ENCODE data around the gene PDE4C. TPM values are rescaled to one million over a fixed set of nuclear protein-coding genes. Genes with fewer than 3 reads are reported as not detected.

PDE4C gene
- total and polyA plus RNA-seq, 9 of the 15 experiments (the other 6 are each of a cell fraction or from before 2014, with no cell fraction given): 0.04 to 0.91 (median 0.20) TPM; not detected in 1

DNA sequence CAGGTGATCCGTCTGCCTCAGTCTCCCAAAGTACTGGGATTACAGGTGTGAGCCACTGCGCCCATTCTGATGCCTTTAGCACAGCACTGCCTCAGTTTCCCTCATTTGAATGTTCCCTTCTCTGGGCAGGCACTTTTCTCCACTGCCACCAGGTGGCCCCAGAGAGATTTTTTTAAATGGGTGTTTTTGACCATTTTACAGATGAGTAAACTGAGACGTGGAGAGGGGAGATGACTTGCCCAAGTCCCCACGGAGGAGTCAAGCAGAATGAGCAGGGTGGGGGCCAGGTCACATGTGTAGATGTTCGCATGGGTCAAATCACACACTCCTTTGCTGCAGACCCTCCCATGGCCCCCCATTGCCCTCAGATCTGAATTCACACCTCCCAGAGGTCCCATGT lies 3.2 kb upstream of the PDE4C start (continued):
- TF ChIP-seq, protein P1, sequence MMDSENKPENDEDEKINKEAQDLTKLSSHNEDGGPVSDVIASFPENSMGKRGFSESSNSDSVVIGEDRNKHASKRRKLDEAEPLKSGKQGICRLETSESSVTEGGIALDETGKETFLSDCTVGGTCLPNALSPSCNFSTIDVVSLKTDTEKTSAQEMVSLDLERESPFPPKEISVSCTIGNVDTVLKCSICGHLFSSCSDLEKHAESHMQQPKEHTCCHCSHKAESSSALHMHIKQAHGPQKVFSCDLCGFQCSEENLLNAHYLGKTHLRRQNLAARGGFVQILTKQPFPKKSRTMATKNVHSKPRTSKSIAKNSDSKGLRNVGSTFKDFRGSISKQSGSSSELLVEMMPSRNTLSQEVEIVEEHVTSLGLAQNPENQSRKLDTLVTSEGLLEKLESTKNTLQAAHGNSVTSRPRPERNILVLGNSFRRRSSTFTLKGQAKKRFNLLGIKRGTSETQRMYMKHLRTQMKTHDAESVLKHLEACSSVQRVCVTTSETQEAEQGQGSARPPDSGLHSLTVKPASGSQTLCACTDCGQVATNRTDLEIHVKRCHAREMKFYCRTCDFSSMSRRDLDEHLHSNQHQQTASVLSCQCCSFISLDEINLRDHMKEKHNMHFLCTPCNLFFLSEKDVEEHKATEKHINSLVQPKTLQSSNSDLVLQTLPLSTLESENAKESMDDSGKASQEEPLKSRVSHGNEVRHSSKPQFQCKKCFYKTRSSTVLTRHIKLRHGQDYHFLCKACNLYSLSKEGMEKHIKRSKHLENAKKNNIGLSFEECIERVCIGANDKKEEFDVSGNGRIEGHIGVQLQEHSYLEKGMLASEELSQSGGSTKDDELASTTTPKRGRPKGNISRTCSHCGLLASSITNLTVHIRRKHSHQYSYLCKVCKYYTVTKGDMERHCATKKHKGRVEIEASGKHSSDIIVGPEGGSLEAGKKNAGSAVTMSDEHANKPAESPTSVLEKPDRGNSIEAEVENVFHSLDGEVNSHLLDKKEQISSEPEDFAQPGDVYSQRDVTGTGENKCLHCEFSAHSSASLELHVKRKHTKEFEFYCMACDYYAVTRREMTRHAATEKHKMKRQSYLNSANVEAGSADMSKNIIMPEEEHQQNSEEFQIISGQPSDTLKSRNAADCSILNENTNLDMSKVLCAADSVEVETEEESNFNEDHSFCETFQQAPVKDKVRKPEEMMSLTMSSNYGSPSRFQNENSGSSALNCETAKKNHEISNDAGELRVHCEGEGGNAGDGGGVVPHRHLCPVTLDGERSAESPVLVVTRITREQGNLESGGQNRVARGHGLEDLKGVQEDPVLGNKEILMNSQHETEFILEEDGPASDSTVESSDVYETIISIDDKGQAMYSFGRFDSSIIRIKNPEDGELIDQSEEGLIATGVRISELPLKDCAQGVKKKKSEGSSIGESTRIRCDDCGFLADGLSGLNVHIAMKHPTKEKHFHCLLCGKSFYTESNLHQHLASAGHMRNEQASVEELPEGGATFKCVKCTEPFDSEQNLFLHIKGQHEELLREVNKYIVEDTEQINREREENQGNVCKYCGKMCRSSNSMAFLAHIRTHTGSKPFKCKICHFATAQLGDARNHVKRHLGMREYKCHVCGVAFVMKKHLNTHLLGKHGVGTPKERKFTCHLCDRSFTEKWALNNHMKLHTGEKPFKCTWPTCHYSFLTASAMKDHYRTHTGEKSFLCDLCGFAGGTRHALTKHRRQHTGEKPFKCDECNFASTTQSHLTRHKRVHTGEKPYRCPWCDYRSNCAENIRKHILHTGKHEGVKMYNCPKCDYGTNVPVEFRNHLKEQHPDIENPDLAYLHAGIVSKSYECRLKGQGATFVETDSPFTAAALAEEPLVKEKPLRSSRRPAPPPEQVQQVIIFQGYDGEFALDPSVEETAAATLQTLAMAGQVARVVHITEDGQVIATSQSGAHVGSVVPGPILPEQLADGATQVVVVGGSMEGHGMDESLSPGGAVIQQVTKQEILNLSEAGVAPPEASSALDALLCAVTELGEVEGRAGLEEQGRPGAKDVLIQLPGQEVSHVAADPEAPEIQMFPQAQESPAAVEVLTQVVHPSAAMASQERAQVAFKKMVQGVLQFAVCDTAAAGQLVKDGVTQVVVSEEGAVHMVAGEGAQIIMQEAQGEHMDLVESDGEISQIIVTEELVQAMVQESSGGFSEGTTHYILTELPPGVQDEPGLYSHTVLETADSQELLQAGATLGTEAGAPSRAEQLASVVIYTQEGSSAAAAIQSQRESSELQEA (IDR thresholded peaks at IDR 0.05; ENCODE audit: low read depth): no peak
- TF ChIP-seq, protein P2, sequence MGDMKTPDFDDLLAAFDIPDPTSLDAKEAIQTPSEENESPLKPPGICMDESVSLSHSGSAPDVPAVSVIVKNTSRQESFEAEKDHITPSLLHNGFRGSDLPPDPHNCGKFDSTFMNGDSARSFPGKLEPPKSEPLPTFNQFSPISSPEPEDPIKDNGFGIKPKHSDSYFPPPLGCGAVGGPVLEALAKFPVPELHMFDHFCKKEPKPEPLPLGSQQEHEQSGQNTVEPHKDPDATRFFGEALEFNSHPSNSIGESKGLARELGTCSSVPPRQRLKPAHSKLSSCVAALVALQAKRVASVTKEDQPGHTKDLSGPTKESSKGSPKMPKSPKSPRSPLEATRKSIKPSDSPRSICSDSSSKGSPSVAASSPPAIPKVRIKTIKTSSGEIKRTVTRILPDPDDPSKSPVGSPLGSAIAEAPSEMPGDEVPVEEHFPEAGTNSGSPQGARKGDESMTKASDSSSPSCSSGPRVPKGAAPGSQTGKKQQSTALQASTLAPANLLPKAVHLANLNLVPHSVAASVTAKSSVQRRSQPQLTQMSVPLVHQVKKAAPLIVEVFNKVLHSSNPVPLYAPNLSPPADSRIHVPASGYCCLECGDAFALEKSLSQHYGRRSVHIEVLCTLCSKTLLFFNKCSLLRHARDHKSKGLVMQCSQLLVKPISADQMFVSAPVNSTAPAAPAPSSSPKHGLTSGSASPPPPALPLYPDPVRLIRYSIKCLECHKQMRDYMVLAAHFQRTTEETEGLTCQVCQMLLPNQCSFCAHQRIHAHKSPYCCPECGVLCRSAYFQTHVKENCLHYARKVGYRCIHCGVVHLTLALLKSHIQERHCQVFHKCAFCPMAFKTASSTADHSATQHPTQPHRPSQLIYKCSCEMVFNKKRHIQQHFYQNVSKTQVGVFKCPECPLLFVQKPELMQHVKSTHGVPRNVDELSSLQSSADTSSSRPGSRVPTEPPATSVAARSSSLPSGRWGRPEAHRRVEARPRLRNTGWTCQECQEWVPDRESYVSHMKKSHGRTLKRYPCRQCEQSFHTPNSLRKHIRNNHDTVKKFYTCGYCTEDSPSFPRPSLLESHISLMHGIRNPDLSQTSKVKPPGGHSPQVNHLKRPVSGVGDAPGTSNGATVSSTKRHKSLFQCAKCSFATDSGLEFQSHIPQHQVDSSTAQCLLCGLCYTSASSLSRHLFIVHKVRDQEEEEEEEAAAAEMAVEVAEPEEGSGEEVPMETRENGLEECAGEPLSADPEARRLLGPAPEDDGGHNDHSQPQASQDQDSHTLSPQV (IDR thresholded peaks at IDR 0.05): no peak
- TF ChIP-seq, protein P3, sequence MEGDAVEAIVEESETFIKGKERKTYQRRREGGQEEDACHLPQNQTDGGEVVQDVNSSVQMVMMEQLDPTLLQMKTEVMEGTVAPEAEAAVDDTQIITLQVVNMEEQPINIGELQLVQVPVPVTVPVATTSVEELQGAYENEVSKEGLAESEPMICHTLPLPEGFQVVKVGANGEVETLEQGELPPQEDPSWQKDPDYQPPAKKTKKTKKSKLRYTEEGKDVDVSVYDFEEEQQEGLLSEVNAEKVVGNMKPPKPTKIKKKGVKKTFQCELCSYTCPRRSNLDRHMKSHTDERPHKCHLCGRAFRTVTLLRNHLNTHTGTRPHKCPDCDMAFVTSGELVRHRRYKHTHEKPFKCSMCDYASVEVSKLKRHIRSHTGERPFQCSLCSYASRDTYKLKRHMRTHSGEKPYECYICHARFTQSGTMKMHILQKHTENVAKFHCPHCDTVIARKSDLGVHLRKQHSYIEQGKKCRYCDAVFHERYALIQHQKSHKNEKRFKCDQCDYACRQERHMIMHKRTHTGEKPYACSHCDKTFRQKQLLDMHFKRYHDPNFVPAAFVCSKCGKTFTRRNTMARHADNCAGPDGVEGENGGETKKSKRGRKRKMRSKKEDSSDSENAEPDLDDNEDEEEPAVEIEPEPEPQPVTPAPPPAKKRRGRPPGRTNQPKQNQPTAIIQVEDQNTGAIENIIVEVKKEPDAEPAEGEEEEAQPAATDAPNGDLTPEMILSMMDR (IDR thresholded peaks at IDR 0.05 in 2 of 3, conservative IDR thresholded peaks at IDR 0.05 in 1 of 3; ENCODE audit: insufficient read depth in 2 of 3, low read depth in 1 of 3, low read length in 3 of 3): peak; percentile 43 to 60 (median 47); a peak in 5 of 6 replicates
- TF ChIP-seq ZC3H11A (IDR thresholded peaks at IDR 0.05; ENCODE audit: low read depth, low read length): no peak
- TF ChIP-seq ZFP36 (IDR thresholded peaks at IDR 0.05; ENCODE audit: low read depth, low read length, partially characterized antibody): no peak
- no peak for TF ChIP-seq ZNF77 (CRISPR knock-in tag; IDR thresholded peaks at IDR 0.05)
- TF ChIP-seq MCM5 (IDR thresholded peaks at IDR 0.05; ENCODE audit: low read depth): no peak
- TF ChIP-seq, protein P4, sequence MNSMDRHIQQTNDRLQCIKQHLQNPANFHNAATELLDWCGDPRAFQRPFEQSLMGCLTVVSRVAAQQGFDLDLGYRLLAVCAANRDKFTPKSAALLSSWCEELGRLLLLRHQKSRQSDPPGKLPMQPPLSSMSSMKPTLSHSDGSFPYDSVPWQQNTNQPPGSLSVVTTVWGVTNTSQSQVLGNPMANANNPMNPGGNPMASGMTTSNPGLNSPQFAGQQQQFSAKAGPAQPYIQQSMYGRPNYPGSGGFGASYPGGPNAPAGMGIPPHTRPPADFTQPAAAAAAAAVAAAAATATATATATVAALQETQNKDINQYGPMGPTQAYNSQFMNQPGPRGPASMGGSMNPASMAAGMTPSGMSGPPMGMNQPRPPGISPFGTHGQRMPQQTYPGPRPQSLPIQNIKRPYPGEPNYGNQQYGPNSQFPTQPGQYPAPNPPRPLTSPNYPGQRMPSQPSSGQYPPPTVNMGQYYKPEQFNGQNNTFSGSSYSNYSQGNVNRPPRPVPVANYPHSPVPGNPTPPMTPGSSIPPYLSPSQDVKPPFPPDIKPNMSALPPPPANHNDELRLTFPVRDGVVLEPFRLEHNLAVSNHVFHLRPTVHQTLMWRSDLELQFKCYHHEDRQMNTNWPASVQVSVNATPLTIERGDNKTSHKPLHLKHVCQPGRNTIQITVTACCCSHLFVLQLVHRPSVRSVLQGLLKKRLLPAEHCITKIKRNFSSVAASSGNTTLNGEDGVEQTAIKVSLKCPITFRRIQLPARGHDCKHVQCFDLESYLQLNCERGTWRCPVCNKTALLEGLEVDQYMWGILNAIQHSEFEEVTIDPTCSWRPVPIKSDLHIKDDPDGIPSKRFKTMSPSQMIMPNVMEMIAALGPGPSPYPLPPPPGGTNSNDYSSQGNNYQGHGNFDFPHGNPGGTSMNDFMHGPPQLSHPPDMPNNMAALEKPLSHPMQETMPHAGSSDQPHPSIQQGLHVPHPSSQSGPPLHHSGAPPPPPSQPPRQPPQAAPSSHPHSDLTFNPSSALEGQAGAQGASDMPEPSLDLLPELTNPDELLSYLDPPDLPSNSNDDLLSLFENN (IDR thresholded peaks at IDR 0.05; ENCODE audit: low read depth in 2 of 2, low read length in 2 of 2): no peak
- TF ChIP-seq PHF20 (IDR thresholded peaks at IDR 0.05; ENCODE audit: partially characterized antibody): peak; percentile 7
